Astrocyte (in vitro differentiated cells and primary cell): ENCODE results near the gene RGS4.

ENCODE experiments used
- EZH2 ChIP-seq: IDR thresholded peaks from 2 replicates; pipeline ENCODE4 v1.6.1; 2012; ENCODE audit warnings: mild to moderate bottlenecking, low read length, inconsistent platforms; ENCODE audit not compliant: insufficient read depth
- TF ChIP-seq, protein P1 (sequence below): IDR thresholded peaks from 2 replicates; pipeline ENCODE4 v1.5.1; 2011; ENCODE audit warnings: low read depth, mild to moderate bottlenecking, inconsistent platforms, low read length, moderate library complexity; ENCODE audit not compliant: insufficient read depth

DNA sequence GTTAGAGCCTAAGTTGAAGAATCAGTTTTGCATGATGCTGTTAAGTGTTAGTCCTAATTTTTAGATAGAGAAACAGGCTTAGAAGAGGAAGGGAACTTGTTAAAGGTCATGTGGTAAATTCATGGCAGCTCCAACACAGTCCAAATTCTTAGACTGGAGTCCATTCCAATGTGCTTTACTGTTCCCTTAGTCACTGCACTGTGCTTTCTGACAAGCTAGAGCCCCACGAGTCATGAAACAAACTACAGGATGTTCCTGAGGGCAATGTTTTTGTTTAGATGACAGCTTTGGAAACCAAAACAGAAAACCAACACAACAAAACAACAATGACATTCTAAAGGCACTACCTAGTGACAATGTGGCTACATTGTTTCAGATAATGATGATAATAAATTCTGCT is 23.1 kb upstream of the RGS4 start:
- TF ChIP-seq, protein P1, sequence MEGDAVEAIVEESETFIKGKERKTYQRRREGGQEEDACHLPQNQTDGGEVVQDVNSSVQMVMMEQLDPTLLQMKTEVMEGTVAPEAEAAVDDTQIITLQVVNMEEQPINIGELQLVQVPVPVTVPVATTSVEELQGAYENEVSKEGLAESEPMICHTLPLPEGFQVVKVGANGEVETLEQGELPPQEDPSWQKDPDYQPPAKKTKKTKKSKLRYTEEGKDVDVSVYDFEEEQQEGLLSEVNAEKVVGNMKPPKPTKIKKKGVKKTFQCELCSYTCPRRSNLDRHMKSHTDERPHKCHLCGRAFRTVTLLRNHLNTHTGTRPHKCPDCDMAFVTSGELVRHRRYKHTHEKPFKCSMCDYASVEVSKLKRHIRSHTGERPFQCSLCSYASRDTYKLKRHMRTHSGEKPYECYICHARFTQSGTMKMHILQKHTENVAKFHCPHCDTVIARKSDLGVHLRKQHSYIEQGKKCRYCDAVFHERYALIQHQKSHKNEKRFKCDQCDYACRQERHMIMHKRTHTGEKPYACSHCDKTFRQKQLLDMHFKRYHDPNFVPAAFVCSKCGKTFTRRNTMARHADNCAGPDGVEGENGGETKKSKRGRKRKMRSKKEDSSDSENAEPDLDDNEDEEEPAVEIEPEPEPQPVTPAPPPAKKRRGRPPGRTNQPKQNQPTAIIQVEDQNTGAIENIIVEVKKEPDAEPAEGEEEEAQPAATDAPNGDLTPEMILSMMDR, result no peak
- no peak for TF ChIP-seq EZH2
